AG08396 (cell line): Measurements from ENCODE around the gene TBC1D22B.

Experiments
- DNase-seq: peaks from one replicate; pipeline ENCODE4 v3.0.0; 2012; ENCODE audit warnings: low spot score, mixed read lengths

The TBC1D22B gene, protein sequence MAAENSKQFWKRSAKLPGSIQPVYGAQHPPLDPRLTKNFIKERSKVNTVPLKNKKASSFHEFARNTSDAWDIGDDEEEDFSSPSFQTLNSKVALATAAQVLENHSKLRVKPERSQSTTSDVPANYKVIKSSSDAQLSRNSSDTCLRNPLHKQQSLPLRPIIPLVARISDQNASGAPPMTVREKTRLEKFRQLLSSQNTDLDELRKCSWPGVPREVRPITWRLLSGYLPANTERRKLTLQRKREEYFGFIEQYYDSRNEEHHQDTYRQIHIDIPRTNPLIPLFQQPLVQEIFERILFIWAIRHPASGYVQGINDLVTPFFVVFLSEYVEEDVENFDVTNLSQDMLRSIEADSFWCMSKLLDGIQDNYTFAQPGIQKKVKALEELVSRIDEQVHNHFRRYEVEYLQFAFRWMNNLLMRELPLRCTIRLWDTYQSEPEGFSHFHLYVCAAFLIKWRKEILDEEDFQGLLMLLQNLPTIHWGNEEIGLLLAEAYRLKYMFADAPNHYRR

DNA sequence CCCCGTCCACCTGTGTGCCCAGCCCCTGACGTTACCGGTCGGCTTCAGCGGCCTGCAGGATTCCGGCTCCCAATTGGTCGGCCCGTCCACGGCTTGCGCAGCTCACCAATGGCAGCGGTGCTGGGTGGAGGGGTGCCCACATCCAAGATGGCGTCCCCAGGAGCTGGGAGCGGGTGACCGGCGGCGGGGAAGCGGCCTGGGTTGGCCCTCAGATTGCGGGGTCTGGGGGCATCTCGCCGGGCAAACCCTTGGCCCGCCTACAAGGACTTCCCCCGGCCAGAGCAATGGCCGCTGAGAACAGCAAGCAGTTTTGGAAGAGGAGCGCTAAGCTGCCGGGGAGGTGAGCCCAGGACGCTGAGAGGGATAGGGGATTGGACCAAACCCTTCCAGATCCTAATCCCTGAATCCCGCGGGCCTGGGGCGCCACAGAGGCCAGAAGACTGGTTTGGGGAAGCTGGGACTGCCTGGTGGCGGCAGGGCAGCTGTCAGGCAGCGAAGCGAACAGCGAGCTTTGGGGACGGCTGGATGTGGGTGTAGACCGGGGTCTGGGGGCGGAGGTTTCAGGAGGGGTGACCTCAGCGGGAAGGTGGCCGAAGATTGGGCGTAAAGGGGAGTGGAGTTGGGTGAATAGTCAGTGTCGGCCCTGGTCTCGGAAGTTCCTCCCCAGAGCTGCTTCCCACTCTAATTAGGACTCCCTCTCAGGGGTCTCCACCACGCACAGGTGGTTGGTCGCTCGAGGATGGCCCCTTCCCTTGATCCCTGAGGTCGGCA is at the start of gene TBC1D22B, which contains the start of gene TMEM217:
Gene TBC1D22B, plus strand, starts transcription at position 139 of the 771 bp plus-strand sequence. Its CDS starts 146 bp downstream, at position 285.
Gene TMEM217, minus strand, starts transcription at position 511 of the 771 bp plus-strand sequence. CDS start 39,114 bp downstream, outside the sequence.
- DNase-seq: peak; percentile 96

DNA sequence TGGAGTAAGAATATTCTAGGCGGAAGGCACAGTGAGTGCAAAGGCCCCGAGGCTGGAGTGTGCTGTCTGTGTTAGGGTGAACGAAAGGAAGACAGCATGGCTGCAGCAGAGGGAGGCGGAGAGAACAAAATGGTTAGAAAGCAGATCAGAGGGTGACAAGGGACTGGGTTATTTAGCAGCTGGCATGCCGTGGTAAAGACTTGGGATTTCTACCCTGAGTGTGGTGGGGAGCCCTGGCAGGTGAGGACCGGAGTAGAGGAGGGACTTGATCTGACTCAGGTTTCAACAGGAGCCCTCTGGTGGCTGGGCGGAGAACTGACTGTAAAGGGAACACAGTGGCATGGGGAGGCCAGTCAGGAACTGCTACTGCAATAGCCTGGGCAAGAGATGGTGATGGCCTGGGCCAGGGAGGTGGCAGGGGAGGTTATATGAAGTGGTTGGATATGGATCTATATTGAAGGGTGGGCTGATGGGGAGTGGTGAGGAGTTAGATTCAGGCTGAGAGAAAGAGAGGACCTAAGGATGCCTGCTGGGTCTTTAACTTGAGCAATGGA is 49.6 kb upstream of the TBC1D22B start:
- DNase-seq: peak; percentile 65

DNA sequence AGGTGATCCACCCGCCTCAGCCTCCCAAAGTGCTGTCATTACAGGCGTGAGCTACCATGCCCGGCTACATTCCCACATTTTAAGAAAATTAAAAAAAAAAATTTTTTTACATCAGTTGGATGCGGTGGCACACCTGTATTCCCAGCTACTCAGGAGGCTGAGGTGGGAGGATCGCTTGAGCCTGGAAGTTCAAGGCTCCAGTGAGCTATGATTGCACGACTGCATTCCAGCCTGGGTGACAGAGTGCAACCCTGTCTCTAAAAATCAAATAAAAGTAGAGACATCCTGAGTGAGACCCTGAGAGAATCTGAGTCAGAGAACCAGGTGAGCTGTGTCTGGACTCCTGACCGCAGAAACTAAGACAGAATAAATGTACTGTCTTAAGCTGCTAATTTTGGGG is 48.8 kb upstream of the TBC1D22B start:
- no peak for DNase-seq

DNA sequence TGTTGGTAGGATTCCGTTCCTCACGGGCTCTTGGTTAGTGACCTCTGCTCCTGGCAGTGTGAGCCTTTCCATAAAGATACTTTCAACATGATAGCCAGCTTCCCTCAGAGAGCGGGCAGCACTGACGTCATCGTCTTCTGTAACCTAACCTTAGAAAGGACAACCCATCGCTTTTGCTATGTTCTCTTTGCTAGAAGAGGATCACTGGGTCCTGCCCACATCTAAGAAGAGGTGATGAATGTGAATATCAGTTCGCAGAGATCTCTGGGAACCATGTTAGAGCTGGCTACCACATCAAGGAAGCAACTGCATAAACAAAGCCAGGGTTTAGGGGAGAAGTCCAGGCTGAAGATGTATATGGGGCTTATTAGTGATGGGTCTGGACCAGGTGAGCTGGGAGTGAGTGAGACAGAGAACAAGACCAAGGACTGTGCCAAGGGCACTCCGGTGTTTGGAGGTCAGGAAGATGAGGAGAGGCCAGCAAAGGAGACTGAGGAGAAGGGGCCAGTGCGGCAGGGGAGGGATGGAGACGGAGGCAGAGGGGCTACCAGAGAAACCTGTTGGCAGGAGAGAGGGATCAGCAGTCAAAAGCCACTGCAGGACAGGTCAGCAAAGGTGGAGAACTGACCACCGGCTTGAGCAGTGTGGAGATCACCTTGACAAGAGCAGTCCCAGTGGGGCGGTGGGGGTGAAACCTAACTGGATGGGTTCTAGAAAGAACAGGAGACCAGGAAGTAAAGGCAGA is 47.9 kb upstream of the TBC1D22B start:
- DNase-seq: no peak

DNA sequence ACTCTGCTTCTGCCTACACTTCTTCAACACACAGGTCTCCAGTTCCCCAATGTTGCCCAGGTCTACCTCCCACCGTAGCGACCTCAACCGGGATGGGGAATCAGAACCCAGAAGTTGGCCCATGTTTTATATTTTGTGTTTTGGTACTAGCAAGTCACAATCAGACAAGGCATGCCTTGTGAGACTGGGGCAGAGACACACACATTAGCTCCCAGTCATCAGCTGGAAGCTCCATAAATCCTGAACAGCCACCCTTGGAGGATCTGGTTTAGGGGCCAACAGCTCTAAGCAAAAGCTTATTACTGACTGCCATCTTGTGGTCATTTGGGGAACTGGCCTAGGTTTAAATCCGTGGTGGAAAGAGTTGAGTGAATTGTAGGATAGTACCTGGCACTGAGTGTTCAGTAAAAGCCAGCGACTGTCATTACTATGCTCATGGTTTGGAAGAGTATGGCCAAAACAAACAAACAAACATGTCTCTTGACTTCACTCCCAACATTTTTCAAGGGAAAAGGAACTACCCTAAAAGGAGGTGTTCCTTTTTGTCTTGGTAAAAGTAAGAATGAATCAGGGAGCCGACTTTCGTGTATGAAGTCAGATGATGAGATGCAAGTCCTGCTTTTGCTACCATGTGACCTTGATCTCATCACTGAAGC is 47.1 kb upstream of the TBC1D22B start:
- peak; percentile 77 for DNase-seq

DNA sequence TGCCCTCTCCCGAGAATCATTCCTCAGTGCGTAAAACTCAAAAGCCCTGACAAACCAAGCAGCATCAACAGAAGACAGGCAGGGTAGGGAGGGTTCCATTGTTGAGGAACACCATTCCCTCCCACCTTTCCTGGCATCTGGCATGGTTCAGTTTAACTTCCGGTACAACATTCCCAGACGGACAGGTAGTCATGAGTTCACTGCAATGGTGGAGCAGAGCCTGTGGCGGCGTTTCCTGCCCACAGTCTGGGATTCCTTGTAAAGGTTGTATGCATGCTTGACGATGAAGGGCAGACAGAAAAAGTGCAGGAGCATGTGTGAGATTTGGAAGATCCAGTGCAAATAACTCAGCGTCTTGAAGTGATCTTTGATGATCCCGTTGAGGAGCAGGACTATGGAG is 45.3 kb upstream of the TBC1D22B start:
- no peak for DNase-seq

DNA sequence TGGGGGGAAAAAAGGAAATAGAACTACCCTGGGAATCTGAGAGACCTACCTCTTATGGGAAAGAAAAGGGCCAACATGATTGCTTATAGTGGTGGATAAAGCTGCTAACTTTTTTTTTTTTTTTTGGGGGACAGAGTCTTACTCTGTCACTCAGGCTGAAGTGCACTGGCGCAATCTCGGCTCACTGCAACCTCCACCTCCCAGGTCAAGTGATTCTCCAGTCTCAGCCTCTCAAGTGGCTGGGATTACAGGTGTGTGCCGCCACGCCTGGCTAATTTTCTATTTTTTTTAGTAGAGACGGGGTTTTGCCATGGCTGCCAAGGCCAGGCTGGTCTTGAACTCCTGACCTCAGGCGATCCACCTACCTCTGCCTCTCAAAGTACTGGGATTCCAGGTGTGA is 39.5 kb upstream of the TBC1D22B start:
- no peak for DNase-seq

DNA sequence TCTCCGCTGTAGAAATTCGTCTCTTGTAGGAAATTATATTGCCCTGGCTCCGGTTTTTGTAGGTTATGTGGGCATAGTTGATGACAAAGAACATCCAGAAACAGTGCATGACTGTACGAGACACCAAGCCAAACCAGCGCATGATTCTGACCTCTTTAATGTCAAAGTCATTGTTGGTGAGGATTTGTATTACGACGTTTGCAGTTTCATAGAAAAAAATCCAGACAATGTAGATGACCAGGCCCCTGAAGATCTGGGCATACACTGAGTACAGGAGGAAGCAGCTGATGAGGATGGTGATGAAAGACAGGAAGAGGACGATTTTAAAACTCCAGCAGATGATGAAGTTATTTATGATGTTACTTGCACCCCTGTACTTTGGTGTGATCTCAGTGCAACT is 39.1 kb upstream of the TBC1D22B start:
- DNase-seq: no peak

DNA sequence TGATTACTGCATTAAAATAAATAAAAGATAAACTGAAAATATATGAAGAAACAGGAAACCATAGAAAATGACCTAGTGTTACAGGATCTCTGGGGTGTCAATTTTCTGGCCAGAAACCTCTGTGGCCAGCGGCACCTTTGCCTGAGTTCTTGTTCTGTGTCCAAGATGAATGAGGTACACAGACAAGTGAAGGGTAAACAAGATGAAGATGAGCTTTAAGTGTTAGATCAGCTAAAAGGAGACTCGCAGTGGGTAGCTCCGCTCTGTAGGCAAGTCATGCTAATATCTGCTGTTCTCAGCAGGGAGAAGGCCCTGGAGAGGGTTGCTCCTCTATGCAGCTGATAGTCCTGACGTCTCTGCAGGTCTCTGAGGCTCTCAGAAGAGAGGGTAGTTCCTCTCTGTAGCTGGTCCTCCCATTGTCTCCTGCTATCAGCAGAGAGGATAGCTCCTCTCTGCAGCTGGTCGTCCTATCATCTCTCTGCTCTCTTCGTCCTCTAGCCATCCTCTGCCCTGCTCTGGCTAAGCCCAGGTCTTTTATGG is 35.9 kb upstream of the TBC1D22B start:
- no peak for DNase-seq

DNA sequence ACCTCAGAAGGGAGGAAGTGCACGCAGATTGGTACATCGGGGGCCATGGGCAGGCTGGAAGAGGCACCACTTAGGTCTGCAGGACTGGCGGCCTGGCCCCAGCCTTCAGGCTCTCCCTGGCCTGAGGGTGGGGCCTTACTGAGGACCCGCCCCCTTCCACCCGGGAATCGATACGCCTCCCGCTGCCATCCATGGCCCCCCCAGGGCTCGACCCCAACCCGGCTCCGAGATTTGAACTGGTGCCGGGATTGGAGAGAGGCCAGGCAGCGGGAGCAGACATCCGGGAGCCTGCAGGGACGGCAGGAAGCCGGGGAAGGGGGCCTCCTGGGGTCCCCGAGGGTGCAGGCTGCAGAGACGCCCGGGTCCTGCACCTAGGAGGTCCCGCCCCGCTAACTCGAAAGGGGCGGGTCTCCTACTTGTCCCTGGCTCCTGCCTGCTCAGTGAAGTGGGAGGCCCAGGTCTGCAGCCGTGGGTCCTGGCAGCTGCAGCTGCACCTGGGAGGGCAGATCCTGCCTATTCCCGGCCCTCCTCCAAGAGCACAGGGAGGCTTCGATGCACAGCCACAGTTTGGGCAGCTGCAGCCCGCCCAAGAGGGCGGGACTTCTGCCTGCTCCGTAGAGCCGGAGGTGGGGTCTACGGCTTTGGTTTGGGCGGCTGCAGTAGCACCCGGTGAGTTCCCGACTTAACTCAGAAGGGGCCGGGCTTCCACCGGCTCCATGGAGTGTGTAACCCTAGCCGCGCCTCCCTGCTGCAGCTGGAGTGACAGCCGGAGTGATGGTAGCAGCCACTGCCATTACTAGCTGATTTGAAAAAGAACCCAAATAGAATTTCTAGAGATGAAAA is 35.2 kb upstream of the TBC1D22B start:
- peak; percentile 71 for DNase-seq

DNA sequence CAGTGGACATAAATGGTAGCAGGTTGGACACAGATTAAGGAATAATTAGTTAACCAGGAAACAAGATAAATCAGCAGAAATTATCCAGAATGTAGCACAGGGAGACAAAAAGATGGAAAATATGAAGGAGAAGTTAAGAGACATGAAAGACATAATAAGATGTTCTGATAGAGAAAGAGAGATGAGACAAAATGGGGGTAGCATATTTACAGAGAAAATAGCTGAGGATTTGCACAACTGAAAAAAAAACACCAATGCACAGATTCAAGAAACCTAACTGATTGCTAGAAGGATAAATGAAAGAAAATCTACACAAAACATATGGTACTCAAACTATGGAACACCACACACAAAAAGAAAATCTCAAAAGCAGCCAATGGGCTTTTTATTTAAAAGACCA is 34.6 kb upstream of the TBC1D22B start:
- DNase-seq: no peak

DNA sequence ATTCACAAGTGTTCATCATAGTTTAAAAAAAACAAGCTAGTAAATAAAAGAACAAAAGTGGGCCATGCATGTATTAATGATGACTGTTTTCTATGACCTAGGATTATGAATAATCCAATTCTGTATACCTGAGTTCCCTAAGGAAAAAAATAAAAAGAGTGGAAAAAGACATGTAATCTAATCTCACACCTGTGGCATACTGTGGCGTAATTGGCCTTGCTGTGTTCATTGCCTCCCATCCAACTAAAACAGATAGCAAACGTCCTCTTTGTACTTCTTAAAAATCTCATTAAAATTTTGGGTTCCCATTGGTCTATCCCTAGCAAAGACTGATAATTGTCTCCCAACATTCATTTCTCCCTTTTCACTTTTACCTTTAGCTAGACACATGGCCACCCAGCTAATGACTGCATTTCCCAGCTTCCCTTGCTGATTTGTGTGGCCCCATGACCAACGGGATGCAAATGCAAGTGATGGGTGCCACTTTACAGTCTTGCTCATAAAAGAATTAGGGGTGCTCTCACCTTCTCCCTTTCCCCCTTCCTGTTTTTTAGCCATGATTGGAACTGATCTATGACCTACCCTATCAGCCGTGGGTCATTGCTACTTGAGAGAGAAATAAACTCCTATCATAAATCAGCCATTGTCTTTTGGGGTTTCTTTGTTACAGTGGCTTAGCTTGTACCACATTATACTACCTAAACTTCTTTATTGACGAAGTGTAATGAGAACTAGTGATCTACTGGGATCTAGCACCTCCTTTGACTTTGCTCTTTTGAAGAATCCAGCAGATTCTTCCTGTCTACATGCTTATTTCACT is 32.0 kb upstream of the TBC1D22B start:
- no peak for DNase-seq

DNA sequence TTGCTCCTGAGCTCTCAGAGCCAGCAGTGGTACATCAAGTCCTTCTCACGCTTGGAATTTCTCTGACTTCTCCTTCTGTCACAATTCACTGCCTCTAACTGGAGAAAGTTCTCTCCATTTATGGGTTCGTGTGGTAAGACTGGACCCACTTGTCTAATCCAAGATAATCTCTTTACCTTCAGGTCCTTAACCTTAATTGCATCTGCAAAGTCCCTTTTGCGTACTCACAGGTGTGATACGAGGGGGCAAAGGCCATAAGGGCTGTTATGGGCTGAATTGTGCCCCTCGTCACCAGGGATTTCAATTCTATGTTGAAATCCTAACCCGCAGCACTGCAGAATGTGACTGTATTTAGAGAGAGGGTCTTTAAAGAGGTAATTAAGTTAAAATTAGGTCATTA is 27.5 kb upstream of the TBC1D22B start:
- DNase-seq: no peak

DNA sequence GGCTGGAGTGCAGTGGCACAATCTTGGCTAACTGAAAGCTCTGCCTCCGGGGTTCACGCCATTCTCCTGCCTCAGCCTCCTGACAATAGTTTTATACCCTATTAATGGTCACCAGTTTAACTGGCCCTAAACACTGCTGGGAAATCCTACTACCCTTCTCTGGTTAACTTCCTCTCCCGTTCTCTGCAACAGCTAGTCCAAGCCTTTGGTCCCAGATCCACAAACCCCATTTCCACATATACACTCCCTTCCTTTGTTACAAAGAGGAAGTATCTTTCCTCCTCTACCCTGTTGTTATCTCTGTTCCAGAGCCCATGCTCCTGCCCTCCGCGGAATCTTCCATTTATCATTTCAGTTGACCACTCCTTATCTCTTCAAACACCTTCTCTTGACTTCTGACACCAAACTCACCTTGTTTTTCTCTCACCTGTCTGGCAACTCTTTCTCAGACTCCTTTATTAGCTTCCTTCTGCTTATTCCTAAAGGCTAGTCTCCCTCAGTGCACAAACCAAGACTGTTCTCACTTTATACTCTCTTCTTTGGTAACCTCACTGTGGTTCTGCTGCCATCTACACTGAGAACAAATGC is 25.0 kb upstream of the TBC1D22B start:
- DNase-seq: no peak

DNA sequence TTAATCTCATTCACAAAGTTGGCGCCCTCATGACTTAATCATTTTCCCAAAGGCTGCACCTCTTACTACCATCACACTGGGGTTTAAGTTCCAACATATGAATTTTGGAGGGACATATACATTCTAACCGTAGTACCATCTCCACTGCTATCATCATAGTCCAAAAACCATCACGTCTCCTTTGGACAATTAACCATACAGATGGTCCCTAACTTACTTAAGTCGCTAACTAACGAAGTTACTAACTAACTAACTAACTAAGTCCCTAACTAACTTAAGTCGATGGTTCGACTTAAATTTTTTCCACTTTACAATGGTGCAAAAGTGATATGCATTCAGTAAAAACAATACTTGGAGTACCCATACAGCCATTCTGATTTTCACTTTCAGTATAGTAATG is 24.0 kb upstream of the TBC1D22B start:
- no peak for DNase-seq

DNA sequence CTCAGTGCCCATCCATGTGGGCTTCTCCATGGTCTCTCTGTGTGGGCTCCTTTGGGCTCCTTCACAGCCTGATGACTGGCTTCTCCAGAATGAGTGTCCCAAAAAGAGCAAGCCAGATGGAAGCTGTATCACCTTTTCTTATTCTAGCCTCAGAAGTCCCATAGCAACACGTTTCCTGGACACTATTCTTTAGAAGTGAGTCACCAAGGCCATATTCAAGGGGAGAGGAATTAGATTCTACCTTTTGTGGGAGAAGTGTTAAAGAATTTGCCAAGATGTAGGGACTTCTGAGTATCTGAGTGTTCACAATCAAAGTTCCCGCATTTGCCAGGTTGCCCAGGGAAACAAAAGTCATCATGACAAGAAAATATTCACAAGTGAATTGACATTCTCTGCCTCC is 20.7 kb upstream of the TBC1D22B start:
- DNase-seq: no peak

DNA sequence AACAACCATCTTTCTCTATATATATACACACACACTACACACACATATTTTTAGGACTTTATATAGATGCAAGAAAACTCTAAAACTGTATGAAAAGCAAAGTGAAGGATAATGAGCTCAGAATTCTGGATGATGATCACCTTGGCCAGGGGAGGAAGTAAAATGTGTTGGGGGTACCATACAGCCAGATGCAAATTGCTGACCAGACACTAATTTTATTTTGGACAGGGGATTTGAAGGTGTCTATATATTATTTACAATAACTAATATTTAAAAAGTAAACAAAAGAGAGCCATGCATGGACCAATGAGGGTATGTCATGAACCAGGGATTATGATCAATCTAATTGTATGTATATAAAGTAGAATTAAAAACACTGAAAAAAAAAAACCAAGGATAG is 19.8 kb upstream of the TBC1D22B start:
- no peak for DNase-seq

DNA sequence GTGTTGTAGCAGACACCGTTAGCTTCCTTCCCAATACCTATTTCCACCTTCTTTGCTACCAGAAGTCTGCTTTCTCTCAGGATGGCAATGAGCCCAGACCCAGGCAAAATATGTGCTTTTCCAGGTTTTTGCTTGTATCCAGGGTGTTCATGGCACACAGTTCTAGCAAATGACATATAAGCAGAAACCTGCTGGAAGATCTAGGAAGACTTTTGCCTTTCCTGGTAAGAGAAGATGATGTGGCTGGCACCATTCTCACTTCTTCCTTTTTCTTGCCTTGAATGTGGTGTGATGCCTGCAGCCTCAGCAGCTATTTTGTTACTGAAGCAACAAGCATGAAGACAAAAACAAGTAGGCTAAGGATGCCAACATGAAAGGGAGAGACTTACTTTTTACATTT is 19.2 kb upstream of the TBC1D22B start:
- no peak for DNase-seq

DNA sequence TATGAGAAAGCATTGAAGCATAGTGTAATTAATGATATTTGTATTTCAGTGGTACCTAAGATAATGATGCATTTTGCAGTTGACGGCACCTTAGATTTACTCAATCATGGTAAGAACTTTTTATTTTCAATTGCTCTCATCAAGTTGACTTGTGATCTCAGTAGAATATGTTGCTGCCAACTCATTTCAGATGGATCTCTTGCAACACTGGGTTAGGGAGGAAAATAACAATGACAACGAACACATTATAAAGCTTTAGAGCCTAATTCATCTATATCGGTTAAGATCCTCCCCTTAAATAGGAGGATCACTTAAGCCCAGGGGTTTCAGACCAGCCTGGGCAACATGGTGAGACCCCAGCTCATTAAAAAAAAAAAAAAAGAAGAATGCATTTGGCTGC is 18.0 kb upstream of the TBC1D22B start:
- DNase-seq: no peak
